PFSK-1 (cell line): ENCODE results near the gene INSM1.

ENCODE experiments used
- FOXP2 ChIP-seq: optimal IDR thresholded peaks from 2 replicates; pipeline ENCODE3; 2011; ENCODE audit warnings: borderline replicate concordance, control low read depth, inconsistent platforms; ENCODE audit not compliant: insufficient read depth; ENCODE audit errors: extremely low read length, extremely low read depth
- POLR2AphosphoS5 ChIP-seq: IDR thresholded peaks from 2 replicates; pipeline ENCODE4 v1.6.1; 2012; ENCODE audit warnings: low read depth, mild to moderate bottlenecking, control low read depth, low read length, moderate library complexity
- SIN3A ChIP-seq: IDR thresholded peaks from 2 replicates; pipeline ENCODE4 v1.6.1; 2012; ENCODE audit warnings: mild to moderate bottlenecking, low read length, moderate library complexity, borderline replicate concordance; ENCODE audit not compliant: insufficient read depth
- TAF1 ChIP-seq: IDR thresholded peaks from 2 replicates; pipeline ENCODE4 v1.6.1; 2012; ENCODE audit warnings: low read length, control low read depth, borderline replicate concordance; ENCODE audit not compliant: insufficient read depth
- TF ChIP-seq, protein P1 (sequence below), 2 experiments: IDR thresholded peaks; 2 replicates each; pipeline versions ENCODE4 v1.6.1 to v1.8.0; 2011 to 2012; ENCODE audit warnings: low read depth in 2 of 2, low read length in 2 of 2, control low read depth in 1 of 2, inconsistent platforms in 1 of 2, mild to moderate bottlenecking in 1 of 2, moderate library complexity in 1 of 2; ENCODE audit not compliant: insufficient read depth in 1 of 2

DNA sequence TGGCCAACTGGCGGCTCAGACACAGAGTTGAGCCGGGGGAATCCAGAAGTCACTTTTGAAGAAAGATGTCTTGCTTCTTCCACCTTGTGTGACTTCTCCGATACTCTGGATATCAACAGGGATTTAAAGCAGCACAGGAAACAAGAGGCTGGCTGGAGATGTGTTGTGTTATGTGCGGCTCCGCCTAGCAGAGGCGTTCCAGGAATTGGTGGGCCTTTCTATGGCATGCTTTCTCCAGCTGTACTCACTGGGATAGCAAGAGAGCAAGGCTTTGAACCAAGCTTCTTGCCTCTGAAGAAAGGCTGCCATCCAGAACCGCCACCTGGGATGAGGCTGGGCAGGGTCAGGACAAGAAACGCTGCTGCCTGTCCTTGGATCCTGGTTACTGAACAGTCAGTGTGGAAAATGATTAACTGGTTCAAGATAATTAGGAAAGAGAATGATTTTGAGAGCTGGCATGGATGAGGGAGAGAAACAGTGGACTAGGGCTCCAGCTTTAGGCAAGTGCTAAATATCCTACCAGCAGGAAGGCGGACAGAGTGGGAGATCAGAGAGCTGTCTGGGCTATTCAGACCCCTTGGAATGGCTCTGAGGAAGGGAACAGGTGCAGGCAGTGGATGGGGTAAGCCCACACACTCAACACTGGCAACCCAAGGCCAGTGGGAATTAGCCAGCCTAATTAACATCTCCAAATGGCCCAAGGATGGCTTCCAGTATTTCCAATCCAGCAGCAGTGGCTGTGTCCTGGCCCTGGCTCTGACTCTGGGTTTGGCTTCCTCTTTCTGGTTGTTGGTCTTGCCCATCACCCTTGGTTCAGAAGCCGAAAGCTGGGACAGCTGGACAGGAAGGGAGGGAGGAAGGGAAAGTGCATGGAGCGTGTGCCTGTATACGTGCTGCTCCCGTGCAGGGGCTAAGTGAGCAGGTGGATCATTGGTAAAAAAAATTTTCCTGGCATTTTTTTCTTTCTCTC is 31.9 kb downstream of the INSM1 start:
- TF ChIP-seq TAF1, result no peak
- TF ChIP-seq POLR2AphosphoS5, result no peak
- TF ChIP-seq, protein P1, sequence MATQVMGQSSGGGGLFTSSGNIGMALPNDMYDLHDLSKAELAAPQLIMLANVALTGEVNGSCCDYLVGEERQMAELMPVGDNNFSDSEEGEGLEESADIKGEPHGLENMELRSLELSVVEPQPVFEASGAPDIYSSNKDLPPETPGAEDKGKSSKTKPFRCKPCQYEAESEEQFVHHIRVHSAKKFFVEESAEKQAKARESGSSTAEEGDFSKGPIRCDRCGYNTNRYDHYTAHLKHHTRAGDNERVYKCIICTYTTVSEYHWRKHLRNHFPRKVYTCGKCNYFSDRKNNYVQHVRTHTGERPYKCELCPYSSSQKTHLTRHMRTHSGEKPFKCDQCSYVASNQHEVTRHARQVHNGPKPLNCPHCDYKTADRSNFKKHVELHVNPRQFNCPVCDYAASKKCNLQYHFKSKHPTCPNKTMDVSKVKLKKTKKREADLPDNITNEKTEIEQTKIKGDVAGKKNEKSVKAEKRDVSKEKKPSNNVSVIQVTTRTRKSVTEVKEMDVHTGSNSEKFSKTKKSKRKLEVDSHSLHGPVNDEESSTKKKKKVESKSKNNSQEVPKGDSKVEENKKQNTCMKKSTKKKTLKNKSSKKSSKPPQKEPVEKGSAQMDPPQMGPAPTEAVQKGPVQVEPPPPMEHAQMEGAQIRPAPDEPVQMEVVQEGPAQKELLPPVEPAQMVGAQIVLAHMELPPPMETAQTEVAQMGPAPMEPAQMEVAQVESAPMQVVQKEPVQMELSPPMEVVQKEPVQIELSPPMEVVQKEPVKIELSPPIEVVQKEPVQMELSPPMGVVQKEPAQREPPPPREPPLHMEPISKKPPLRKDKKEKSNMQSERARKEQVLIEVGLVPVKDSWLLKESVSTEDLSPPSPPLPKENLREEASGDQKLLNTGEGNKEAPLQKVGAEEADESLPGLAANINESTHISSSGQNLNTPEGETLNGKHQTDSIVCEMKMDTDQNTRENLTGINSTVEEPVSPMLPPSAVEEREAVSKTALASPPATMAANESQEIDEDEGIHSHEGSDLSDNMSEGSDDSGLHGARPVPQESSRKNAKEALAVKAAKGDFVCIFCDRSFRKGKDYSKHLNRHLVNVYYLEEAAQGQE (IDR thresholded peaks at IDR 0.05; ENCODE audit: insufficient read depth in 1 of 2, low read depth in 2 of 2, low read length in 2 of 2), result no peak
- TF ChIP-seq SIN3A, result no peak
- no peak for TF ChIP-seq FOXP2
